Activated CD4-positive, alpha-beta T cell treated with anti-CD3 and anti-CD28 coated beads, Interleukin-2, amount 50 U/mL, for 16 hours (primary cell): ENCODE results near the gene GDPD5.

ENCODE experiments used
- DNase-seq: peaks from one replicate; pipeline ENCODE4 v3.0.0-alpha.2; 2020

Gene GDPD5

GRCh38 chr11:75558939-75559843, 33.5 kb upstream of the GDPD5 start:
- DNase-seq = no peak

- DNase-seq = no peak
These were observed 32.1 kb upstream of the GDPD5 start for GRCh38 chr11:75557666-75558494.

- DNase-seq = no peak
These were observed 30.5 kb upstream of the GDPD5 start for GRCh38 chr11:75556275-75556674.

GRCh38 chr11:75555079-75555811, 29.5 kb upstream of the GDPD5 start:
- DNase-seq = no peak

GRCh38 chr11:75554258-75555022, 28.7 kb upstream of the GDPD5 start:
- no peak for DNase-seq

GRCh38 chr11:75553889-75554257, 28.1 kb upstream of the GDPD5 start:
- DNase-seq = no peak

- no peak for DNase-seq
These were observed 27.4 kb upstream of the GDPD5 start for GRCh38 chr11:75553182-75553581.

GRCh38 chr11:75549370-75549958, 23.7 kb upstream of the GDPD5 start:
- no peak for DNase-seq

- DNase-seq = no peak
These were observed 23.0 kb upstream of the GDPD5 start for GRCh38 chr11:75548595-75549272.

GRCh38 chr11:75547617-75548058, 21.9 kb upstream of the GDPD5 start:
- no peak for DNase-seq

GRCh38 chr11:75547177-75547576, 21.4 kb upstream of the GDPD5 start:
- no peak for DNase-seq

GRCh38 chr11:75543806-75544205, 18.1 kb upstream of the GDPD5 start:
- DNase-seq = no peak

- DNase-seq = no peak
These were observed 16.3 kb upstream of the GDPD5 start for GRCh38 chr11:75542088-75542438.

GRCh38 chr11:75541193-75542087, 15.7 kb upstream of the GDPD5 start:
- no peak for DNase-seq

- DNase-seq = no peak
These were observed 14.0 kb upstream of the GDPD5 start for GRCh38 chr11:75539459-75540334.

GRCh38 chr11:75538150-75538942, 12.6 kb upstream of the GDPD5 start:
- no peak for DNase-seq

- DNase-seq = no peak
These were observed 12.0 kb upstream of the GDPD5 start for GRCh38 chr11:75537740-75538139.
